ENCODE measurements around the gene HPS1. TPM values are rescaled to one million over a fixed set of nuclear protein-coding genes. Genes with fewer than 3 reads are reported as not detected.

The HPS1 gene
- total RNA-seq, 1 donor from 2014 or later, result 31.9 TPM

- intact Hi-C loops (cut with micrococcal nuclease), result no loop called here
- H3K27me3 ChIP-seq (ENCODE audit: low read depth), result no peaks in the 10 kb centered on the region
- no peak for DNase-seq
- no peak overlapping the region for H3K27ac ChIP-seq (replicated peaks)
- H3K36me3 ChIP-seq, result peaks cover 14% of the 10 kb centered on the region
- peaks cover 10% of the 10 kb centered on the region for H3K9me3 ChIP-seq (replicated peaks)
- H3K4me1 ChIP-seq, result peaks cover 17% of the 10 kb centered on the region
- no peak for TF ChIP-seq CTCF (IDR thresholded peaks at IDR 0.05; ENCODE audit: borderline replicate concordance)
- no peak overlapping the region for H3K4me3 ChIP-seq
Measured at GRCh38 chr10:98377001-98377400, 69.7 kb downstream of the HPS1 start.

DNA sequence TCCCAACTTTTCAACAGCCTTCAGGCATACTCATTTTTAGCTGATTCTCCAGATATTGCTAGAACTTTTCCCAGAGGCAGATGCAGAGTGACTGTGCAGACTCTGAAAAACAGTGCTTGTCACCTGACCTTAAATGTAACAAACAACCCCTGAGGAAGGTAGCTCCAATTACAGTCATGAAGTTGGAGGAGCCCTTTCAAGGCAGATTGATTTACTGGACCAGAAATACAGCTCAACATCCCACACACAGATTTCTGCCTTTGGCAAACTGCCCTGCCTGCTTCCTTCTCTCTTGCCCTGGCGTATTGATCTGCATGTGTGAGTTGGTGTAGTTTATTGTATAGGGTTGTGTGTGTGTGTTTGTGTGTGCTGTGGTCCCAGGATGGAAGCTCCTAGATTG, 70.2 kb downstream of the HPS1 start:
- Histone ChIP-seq H3K27me3 (ENCODE audit: low read depth) (no peaks in the 10 kb centered on the region), H3K4me1 (peaks cover 17% of the 10 kb centered on the region), H3K9me3 (replicated peaks) (peaks cover 10% of the 10 kb centered on the region), H3K36me3 (peaks cover 14% of the 10 kb centered on the region), H3K4me3 (no peak overlapping the region), H3K27ac (replicated peaks) (no peak overlapping the region)
- DNase-seq, result no peak
- no peak for TF ChIP-seq CTCF (IDR thresholded peaks at IDR 0.05; ENCODE audit: borderline replicate concordance)
- intact Hi-C loops (cut with micrococcal nuclease), result no loop called here

- Histone ChIP-seq H3K9me3 (replicated peaks) (peaks cover 10% of the 10 kb centered on the region), H3K27me3 (ENCODE audit: low read depth) (no peaks in the 10 kb centered on the region), H3K27ac (replicated peaks) (no peak overlapping the region), H3K4me1 (peaks cover 28% of the 10 kb centered on the region), H3K36me3 (peaks cover 3% of the 10 kb centered on the region), H3K4me3 (no peak overlapping the region)
- intact Hi-C loops (cut with micrococcal nuclease), result no loop called here
- no peak for DNase-seq
- no peak for TF ChIP-seq CTCF (IDR thresholded peaks at IDR 0.05; ENCODE audit: borderline replicate concordance)
Measured at GRCh38 chr10:98374217-98374985, 72.3 kb downstream of the HPS1 start.

- Histone ChIP-seq H3K27ac (replicated peaks) (no peak overlapping the region), H3K4me1 (peaks cover 30% of the 10 kb centered on the region), H3K4me3 (no peak overlapping the region), H3K36me3 (no peaks in the 10 kb centered on the region), H3K9me3 (replicated peaks) (peaks cover 10% of the 10 kb centered on the region), H3K27me3 (ENCODE audit: low read depth) (no peaks in the 10 kb centered on the region)
- DNase-seq, result no peak
- no peak for TF ChIP-seq CTCF (IDR thresholded peaks at IDR 0.05; ENCODE audit: borderline replicate concordance)
- intact Hi-C loops (cut with micrococcal nuclease), result no loop called here
Measured at GRCh38 chr10:98373260-98374040, 73.3 kb downstream of the HPS1 start.

DNA sequence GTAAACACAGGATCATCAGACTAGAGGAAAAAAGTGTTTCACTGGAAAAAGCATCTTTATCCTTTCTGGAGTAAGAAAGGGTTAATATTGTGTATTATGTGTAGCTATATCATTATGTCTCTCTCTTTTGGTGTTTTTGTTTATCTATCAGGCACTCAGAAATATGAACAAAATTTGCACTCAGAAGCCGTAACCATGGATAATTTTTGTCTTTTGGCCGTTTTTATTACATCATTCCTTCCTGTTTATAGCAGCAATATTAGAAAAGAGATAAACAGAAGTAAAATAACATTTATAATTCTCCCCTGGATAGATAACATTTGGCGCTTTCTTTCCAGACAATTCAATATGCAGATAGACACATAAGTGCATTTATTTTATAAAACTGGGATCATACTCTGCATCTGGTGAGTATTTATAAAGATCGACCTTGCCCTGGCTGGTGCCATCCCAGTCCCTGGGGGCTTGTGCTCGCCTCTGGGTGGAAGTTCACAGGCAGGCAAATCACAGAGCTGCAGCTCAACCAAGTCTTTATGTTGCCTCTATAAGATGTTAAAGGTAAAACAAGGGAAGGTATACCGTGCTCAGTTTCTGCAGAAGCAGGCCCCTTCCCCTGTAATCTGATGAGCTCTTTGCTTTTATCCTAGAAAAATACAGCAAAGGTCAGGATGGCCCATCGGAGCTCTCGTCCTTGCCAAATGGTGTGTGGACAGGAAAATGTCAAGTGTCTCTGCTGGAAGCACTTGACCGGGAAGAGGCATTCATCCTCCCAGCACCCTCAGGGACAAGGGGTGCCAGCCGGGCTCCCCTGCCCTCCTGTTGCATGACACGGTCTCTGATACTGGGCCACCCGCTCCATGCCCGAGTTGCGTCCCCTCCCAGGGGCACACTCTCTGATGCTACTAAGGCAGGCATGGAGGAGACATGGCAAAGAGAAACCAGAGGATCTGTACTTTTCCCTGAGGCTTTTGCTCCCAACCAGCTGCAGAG, 75.6 kb downstream of the HPS1 start:
- no peak for DNase-seq

More for the DNA sequence above, 75.6 kb downstream of the HPS1 start:
- no peak overlapping the region for H3K27ac ChIP-seq (replicated peaks)
- H3K27me3 ChIP-seq (ENCODE audit: low read depth), result peaks cover 4% of the 10 kb centered on the region
- no peaks in the 10 kb centered on the region for H3K36me3 ChIP-seq
- H3K4me1 ChIP-seq, result peaks cover 30% of the 10 kb centered on the region
- intact Hi-C loops (cut with micrococcal nuclease), result no loop called here
- no peaks in the 10 kb centered on the region for H3K9me3 ChIP-seq (replicated peaks)
- TF ChIP-seq CTCF (IDR thresholded peaks at IDR 0.05; ENCODE audit: borderline replicate concordance), result no peak
- no peak overlapping the region for H3K4me3 ChIP-seq
